ENCODE measurements around the gene ZNF419.

ZNF419 gene

DNA sequence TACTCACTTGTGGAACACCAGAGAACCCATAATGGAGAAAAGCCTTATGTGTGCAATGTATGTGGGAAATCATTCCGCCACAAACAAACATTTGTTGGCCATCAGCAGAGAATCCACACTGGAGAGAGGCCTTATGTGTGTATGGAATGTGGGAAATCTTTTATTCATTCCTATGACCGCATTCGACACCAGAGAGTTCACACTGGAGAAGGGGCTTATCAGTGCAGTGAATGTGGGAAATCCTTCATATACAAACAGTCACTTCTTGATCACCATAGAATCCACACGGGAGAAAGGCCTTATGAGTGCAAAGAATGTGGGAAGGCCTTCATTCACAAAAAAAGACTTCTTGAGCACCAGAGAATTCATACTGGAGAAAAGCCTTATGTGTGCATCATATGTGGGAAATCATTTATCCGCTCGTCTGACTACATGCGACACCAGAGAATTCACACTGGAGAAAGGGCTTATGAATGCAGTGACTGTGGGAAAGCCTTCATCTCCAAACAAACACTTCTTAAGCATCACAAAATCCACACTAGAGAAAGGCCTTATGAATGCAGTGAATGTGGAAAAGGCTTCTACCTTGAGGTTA is 50.5 kb downstream of the ZNF419 start:
- no peak for DNase-seq
